ENCODE data around the gene NCKAP5L.

GRCh38 chr12:49843411-49843810 is 15.2 kb upstream of the NCKAP5L start:
- TF ChIP-seq, protein P1, sequence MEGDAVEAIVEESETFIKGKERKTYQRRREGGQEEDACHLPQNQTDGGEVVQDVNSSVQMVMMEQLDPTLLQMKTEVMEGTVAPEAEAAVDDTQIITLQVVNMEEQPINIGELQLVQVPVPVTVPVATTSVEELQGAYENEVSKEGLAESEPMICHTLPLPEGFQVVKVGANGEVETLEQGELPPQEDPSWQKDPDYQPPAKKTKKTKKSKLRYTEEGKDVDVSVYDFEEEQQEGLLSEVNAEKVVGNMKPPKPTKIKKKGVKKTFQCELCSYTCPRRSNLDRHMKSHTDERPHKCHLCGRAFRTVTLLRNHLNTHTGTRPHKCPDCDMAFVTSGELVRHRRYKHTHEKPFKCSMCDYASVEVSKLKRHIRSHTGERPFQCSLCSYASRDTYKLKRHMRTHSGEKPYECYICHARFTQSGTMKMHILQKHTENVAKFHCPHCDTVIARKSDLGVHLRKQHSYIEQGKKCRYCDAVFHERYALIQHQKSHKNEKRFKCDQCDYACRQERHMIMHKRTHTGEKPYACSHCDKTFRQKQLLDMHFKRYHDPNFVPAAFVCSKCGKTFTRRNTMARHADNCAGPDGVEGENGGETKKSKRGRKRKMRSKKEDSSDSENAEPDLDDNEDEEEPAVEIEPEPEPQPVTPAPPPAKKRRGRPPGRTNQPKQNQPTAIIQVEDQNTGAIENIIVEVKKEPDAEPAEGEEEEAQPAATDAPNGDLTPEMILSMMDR (IDR thresholded peaks at IDR 0.05), result no peak
- TF ChIP-seq POLR2A (IDR thresholded peaks at IDR 0.05), result no peak
- TF ChIP-seq POLR2AphosphoS5 (IDR thresholded peaks at IDR 0.05), result no peak
